ENCODE data around the gene AWAT1.

The AWAT1 gene

DNA sequence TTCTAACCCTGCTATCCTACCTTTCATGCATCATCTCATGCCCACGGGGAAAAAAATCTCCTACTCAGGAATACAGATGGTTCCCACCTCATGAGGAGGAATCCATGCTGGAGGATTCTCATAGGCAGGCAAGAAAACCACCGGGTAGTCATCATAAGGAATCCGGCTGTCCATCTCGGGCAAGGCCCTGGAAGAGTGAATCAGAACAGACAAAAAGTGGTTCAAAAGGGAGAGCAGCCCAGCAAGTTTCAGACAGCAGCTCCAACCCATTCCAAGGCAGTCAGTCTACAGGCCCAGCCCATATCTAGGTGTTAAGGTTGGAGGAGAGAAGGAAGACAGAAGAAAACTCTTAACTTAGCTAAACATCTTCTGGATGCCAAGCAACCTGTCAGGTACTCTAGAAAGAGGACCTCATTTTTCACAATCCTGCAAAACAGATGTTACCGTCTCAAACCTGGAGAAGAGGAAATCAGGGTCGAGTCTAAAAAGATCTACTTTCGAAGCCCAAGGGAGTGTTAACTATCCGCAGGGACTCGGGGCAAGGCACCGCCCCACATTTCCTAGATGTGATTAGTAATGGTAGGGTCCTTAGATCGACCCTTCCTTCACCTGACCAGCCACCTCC, 54.8 kb downstream of the AWAT1 start:
- H4K8ac ChIP-seq (ENCODE audit: low read depth, low read length): no peak overlapping the region
- H3K79me2 ChIP-seq (ENCODE audit: control insufficient read depth, insufficient read depth, low read length): peaks cover 3% of the 10 kb centered on the region
- no peak overlapping the region for H2BK15ac ChIP-seq (replicated peaks; ENCODE audit: low read depth)
- no peaks in the 10 kb centered on the region for H3K4me1 ChIP-seq (ENCODE audit: control insufficient read depth, low read depth, low read length)
- H2BK120ac ChIP-seq (ENCODE audit: low read depth, low read length): no peak overlapping the region
- H2BK5ac ChIP-seq (ENCODE audit: low read length): no peak overlapping the region
- no peaks in the 10 kb centered on the region for H3K27me3 ChIP-seq (ENCODE audit: insufficient read depth, low read length, poor library complexity)
- no peak overlapping the region for H3K27ac ChIP-seq (ENCODE audit: low read depth, low read length)
- H3K4me2 ChIP-seq (ENCODE audit: low read length): peak overlapping the region; percentile 68
- H3K79me1 ChIP-seq (ENCODE audit: low read length): no peaks in the 10 kb centered on the region
- H3K4me3 ChIP-seq (ENCODE audit: low read length): peak overlapping the region; percentile 77
- no peak overlapping the region for H3K4ac ChIP-seq (ENCODE audit: low read depth, low read length)
- no CpG with 5 or more reads among the region's 11 CpGs for WGBS (ENCODE audit: extremely low coverage, insufficient coverage, low lambda C conversion rate)
- H3K23ac ChIP-seq (ENCODE audit: low read length): no peak overlapping the region
- no peak overlapping the region for H2AK5ac ChIP-seq (ENCODE audit: low read length)
- no peak for DNase-seq
- H3K56ac ChIP-seq (ENCODE audit: low read length): peak overlapping the region; percentile 95
- peak overlapping the region; percentile 86 for H3K9ac ChIP-seq (ENCODE audit: low read length)
- no peak overlapping the region for H3K18ac ChIP-seq (ENCODE audit: low read length)
- no peak overlapping the region for H4K5ac ChIP-seq (ENCODE audit: low read length)
- H3K36me3 ChIP-seq (ENCODE audit: control insufficient read depth, insufficient read depth, low read length): no peaks in the 10 kb centered on the region

Small RNA genes lying within 50 kb of the gene (small RNA-seq; reads per million reads assigned to genes)
- gene RNA5SP507 (ENCODE audit: insufficient read depth): 0.90 reads per million

All from mesendoderm (in vitro differentiated cells).